Pons (tissue), 1 donor: ENCODE results near the gene SERPIND1.

Experiments
- DNase-seq: peaks from one replicate; pipeline ENCODE4 v3.0.0-alpha.2; 2016; ENCODE audit warnings: low spot score

Gene SERPIND1

DNA sequence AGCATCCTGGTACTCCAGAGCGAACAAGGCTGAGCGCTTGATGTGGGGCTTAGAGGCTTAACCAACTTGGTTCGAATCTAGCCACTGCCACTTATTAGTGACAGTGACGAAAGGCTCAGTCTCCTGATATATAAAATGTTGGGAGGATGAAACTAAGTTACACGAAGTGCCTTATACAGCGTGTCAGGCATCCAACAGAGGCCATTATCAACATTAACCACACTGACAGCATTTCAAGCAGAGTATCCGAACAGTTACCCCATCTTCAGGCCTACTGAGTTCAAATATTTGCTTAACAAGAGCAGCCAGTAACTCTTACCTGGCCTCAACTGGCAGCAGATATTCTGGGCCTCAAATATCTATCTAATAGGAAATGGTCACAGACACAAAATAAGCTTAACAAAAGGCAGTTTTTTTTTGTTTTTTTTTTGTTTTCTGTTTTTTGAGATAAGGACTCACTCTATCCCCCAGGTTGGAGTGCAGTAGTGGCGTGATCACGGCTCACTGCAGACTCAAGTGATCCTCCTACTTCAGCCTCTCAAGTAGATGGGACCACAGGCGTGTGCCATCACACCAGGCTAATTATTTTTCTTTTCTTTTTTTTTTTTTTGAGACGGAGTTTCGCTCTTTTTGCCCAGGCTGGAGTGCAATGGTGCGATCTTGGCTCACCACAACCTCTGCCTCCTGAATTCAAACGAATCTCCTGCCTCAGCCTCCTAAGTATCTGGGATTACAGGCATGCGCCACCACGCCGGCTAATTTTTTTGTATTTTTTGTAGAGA, 2.9 kb downstream of the SERPIND1 start:
- DNase-seq = no peak

DNA sequence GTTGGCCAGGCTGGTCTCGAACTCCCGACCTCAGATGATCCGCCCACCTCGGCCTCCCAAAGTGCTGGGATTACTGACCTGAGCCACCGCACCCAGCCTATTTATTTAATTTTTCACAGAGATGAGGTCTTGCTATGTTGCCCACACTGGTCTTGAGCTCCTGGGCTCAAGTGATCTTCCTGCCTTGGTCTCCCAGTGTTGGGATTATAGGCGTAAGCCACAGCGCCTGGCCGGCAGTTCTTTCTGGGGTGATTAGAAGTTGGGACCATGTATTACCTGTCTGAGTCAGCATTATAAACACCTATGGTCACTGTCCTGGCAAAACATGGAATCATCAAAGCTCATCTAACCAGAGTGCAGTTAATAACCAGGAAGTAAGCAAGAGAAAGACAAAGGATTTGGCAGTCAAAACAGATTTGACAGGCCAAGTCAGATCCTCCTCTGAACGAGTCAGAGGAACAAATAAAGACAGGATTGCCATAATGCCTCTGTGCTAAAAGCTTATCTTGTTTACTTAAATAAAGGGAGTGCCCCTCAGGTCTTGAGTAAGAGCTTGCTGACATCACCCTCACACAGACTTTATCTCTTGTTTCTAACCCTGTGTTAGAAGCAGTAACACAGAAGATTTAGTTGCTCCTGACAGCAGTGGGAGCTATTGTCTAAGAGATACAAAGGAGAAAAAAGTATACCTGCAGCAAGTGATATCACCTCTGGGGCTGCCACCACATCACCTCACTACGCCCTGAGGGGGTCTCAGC, 3.7 kb downstream of the SERPIND1 start:
- DNase-seq = no peak

DNA sequence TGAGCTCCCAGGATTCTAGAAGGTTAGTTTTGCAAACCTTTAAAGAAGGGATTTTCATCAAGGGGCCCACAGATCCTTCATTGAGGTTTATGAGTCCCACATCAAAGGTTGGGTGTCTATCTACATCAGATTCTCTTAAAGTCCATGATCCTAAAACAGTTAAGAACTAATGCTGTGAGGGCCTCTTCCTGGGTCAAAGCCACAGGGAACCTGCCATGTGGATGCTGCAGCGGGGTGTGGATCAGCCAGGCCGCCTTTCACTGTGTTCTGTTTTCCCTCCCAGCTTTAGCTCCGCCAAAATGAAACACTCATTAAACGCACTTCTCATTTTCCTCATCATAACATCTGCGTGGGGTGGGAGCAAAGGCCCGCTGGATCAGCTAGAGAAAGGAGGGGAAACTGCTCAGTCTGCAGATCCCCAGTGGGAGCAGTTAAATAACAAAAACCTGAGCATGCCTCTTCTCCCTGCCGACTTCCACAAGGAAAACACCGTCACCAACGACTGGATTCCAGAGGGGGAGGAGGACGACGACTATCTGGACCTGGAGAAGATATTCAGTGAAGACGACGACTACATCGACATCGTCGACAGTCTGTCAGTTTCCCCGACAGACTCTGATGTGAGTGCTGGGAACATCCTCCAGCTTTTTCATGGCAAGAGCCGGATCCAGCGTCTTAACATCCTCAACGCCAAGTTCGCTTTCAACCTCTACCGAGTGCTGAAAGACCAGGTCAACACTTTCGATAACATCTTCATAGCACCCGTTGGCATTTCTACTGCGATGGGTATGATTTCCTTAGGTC, 5.3 kb downstream of the SERPIND1 start:
- no peak for DNase-seq

DNA sequence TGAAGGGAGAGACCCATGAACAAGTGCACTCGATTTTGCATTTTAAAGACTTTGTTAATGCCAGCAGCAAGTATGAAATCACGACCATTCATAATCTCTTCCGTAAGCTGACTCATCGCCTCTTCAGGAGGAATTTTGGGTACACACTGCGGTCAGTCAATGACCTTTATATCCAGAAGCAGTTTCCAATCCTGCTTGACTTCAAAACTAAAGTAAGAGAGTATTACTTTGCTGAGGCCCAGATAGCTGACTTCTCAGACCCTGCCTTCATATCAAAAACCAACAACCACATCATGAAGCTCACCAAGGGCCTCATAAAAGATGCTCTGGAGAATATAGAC, 5.9 kb downstream of the SERPIND1 start:
- no peak for DNase-seq

DNA sequence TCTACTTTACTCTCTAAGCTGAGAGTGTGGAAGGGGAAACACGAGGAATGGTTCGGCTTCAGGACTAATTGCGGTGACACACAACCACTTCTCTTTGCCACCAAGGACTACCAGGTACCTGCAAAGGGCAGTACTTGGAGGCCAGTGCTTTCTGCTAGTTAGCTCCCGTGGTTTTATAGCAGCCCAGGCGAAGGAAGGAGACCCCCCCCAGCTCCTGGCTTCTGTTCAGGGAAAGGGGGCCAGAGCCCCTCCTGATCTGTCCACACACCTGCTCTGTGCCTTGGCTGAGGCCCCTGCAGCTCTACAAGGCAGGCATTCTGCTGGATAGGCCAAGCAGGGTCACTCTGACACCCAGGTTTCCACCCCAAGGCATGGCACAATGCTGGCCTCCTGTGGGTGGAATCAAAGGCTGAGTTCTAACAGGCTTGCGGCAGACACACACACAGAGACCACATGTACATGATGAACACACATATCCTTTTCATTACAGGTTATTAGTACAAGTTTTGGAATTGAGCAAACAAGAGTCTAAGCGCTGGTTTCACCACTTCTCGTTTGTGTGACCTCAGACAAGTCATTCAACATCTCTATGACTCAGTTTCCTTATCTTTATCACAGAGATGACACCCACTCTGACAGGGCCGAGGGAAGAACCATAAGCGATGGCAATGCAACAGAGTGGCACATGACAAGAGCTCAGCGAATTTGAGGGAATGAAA, 7.5 kb downstream of the SERPIND1 start:
- DNase-seq = no peak

DNA sequence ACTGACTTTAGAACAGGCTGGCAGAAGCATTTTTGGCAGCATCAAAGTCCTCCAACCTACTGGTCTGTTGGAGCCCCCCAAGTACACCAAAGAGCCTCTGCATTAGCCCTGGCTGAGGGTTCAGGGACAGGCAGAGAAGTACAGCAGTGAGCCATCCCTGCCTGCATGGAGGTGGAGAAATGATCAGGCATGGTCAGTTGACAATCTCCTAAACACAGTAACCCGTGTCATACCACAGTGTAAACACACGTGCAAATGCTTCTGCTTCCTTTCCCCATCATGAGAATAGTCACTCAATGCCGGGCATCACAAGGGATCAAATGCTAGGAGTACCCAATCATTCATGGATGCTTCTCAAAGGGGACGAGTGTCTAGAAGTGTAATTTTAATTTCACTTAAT, 8.2 kb downstream of the SERPIND1 start:
- no peak for DNase-seq

DNA sequence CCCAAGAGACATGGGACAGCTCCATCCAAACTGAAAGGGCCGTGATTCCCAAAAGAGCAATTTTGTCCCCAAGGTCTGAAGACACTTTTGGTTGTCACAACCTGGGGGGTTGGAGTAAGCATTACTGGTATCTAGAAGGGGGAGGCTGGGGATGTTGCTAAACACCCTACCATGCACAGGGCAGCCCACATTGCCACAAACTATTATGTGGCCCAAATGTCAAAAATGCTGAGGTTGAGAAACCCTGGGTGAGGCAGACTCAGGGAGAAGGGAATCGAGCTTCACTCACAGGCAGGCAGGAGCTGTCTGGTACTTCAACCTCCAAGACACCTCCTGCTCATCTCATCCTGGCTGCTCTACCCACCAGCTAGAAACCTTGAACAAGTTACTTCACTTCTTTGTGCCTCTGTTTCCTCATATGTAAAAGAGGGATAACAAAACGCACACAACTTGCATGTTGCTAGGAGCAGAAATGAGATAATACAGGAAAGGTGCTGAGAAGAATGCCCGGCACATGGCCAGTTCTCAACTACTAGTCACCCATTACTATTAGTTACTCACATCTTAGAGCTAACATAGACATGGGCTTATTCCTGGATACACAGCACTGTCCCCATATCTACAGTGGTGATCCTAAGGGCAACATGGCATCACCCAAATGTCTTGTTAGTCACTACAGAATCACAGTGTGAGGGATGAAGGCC, 8.8 kb downstream of the SERPIND1 start:
- no peak for DNase-seq

DNA sequence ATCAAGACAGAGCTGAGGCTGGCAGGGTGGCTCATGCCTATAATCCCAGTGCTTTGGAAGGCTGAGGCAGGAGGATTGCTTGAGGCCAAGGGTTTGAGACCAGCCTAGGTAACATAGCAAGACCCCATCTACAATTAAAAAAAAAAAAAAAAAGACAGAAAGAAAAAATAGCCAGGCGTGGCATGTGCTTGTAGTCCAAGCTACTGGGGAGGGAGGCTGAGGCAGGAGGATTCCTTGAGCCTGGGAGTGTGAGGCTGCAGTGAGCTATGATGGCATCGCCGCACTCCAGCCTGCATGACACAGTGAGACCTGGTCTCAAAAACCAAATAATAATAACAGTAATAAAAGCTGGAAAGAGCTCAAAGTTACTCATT, 9.4 kb downstream of the SERPIND1 start:
- no peak for DNase-seq

DNA sequence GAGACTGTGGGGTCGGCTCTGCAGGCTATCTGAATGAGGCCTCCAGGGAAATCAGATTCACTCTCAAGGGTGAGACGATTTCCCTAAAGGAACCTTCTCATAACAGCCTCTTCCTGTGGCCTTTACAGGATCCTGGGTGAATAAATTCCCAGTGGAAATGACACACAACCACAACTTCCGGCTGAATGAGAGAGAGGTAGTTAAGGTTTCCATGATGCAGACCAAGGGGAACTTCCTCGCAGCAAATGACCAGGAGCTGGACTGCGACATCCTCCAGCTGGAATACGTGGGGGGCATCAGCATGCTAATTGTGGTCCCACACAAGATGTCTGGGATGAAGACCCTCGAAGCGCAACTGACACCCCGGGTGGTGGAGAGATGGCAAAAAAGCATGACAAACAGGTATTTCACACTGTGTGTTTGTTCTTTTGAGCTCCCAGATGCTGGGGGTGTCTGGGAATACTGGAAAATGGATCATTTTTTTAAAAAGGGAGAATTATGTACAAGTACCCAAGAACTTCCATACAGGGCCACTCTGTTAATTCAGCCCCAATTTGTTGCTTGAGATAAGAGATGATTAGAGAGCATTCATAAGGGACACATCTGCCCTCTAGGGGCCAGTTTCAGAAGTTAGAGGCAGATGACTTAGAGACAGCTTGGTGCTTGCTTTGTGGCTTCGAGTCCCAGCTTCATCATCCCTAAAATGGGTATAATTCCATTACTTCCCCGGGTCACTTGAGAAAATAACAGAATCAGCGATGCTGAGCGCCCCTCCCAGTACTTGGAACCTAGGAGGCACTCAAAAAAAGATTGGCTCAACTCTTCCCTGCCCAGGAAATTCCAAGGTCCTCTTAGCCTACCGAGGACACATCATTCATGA, 10.2 kb downstream of the SERPIND1 start:
- peak; percentile 79 for DNase-seq

DNA sequence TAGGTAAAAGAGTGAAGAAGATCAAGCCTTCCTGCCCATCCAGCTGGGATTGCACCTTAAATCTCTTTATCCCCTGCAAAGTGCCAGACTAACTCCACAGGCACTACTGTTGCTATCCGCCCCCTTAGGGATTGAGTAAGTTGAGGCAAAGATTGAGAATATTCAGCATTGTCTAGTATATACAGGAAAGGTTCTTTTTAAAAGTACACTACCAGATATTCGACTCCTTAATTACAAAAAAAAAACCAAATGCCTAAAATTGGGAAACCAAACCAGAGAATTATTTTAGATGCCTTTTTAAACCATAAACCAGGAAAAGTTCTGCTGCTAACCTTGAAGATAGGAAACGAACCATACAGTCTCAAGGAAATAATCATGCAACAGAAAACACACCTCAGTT, 11.5 kb downstream of the SERPIND1 start:
- DNase-seq = no peak

DNA sequence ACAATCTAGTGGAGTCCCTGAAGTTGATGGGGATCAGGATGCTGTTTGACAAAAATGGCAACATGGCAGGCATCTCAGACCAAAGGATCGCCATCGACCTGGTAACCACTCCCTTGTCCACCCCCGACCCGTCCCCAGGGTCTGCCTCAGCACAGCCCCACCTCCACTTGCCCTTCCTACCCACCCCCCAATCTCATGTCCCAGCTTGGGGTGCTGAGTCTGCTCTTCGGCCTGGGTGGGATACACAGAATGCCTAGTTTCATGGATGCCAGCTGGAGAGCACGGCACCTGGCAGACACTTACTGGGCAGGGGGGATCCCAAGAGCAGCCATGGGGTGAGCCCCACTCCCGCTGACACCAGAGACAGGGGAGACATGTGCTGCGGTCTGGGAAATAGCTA, 12.1 kb downstream of the SERPIND1 start:
- no peak for DNase-seq

DNA sequence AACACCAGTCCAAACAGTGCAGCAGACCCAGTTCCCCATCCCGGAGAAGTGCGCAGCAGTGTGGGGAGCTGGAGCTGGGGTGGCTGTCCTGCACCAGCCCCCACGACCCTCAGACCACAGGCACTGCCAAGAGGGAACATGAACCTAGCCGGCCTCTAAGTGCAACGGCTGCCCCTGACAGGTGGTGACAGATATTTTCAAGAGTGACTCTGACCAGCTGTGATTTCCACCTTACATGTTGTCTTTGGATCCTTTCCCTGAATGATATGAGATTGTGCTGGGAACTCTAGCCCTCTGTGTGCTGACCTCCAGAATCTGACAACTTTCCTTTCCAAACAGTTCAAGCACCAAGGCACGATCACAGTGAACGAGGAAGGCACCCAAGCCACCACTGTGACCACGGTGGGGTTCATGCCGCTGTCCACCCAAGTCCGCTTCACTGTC, 12.6 kb downstream of the SERPIND1 start:
- DNase-seq = no peak

DNA sequence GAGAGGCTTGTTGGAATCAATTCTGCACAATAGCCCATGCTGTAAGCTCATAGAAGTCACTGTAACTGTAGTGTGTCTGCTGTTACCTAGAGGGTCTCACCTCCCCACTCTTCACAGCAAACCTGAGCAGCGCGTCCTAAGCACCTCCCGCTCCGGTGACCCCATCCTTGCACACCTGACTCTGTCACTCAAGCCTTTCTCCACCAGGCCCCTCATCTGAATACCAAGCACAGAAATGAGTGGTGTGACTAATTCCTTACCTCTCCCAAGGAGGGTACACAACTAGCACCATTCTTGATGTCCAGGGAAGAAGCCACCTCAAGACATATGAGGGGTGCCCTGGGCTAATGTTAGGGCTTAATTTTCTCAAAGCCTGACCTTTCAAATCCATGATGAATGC, 13.3 kb downstream of the SERPIND1 start:
- DNase-seq = no peak

DNA sequence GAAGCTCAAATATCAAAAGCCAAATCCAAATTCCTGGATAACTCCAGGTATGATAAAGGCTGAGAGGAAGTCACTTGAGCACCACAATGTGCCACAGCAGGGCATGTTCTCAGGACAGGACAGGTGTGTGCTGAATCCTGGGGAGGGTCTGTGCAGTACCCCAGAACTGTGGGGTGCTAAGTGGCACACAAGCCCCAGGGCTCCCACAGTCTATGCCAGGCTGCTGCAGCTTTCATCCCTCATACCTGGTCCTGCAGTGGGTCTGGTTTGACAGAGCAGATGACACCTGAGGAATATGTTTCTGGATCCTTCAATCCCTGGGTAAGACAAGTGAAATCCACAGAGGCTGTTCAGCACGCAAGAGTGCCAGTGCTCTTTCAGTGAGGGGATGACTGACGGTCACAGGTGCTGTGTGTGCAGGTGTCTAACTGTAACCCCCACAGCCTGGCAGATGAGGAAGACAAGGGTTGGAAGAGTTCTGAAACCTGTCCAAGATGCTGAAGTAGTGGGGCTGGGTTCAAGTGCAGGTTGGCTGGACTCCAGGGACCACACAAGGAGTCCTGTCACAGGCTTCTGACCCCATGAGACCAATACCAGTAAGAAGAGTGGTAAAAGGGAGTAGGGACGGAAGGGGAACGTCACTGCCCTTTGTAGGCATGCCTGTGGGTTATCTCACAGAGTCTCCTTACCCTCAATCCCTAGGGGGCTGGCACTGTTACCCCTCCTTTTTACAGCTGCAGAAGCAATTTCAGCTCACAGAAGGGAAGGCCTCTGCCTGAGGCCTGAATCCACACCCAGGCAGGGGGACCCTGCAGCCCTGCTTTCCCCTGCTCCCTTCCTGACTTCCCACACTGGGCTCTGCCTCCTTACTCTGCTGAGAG, 14.1 kb downstream of the SERPIND1 start:
- DNase-seq = no peak

DNA sequence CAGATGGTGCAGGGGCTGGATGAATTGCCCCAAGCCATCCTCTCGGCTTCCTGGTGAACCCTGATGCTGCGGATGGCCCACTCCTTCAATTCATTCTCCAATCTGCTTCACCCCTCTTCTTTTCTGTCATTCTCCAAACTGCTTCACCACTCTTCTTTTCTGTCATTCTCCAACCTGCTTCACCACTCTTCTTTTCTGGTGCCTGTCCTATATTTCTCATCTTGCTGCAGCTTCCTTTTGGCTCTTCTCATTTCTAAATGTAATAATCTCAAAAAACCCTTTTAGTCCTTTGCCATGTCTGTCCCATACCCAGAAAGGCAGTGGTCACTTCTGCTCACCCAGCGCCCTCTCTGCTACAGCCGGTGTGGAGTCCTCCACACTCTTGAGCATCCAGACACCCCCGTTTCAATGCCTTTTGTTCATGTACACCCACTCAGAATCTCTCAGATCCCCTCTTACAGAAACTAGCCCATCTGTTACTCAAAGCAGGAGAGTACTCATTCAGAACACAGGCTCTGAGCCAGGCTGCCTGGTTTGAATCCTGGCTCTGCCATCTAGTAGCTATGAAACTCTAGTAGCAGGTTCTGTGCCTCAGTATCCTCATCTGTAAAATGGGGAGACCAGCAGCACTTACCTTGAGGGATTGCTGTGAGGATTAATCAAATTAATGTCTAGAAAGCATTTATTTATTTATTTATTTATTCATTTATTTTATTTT, 14.9 kb downstream of the SERPIND1 start:
- DNase-seq = no peak

DNA sequence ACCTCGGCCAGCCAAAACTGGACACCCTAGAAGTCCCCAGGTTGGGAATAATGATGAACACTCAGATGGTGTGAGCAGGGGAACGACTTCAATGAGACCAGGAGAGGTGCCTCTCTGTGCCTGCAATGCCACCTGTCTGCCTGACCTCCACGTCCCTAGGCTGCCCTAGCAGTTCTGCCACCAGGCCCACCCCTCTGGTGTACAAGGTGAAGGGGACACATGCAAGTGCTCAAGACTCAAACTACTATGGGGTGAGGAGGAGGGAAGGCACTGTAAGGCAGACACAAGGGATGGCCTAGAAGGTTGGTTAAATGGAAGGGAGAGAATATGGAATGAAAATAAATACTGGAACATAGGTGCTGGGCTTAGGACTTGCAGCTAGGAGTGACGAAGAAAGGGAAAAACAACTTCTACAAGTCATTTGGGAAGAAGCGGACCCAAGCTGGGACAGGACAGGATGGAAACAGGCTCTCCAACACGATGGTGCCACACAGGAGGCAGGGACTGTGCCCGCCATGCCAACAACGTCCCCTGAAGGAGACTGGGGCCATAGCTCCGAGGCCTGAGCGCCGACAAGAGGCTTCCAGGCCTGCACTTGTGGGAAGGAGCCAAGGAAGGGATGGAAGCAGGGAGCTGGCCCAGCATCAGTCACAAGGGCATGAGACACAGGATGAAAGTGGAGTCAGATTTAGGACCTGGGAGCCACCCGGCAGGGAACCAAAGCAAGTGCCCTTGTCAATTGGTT, 18.5 kb downstream of the SERPIND1 start:
- DNase-seq = no peak

DNA sequence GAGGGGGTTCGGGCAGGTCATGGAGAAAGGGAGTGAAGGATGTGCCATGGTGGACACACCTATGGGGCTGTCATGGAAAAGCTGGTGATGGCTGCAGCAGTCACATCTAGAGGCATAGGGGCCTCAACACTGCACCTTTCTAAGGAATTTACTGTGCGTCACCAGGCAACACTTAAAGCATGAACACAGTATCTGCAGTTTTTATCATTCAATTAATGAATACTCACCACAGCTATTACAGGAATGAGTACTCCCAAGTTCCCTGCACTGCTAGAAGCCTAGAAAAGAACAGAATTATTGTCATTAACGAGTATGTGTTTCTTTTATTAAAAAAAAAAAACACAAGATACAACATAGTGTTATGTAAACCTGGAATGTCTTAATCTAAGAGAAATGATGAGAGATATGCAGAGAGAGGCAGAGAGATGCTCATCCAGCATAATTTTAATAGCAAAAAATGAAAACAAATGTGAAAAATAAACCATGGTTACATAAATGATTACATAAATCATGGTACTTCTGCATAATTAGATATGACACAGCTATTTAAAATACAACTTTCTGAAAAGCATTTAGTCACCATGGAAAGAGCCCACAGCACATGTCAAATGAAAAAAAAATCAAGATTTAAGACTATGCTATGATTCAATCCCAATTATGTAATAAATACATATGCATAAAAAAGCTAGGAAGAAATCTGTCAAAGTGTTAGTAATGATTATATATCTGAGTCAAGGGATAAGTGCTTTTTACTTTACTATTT, 19.2 kb downstream of the SERPIND1 start:
- DNase-seq = no peak
